ENCODE results near the gene SLC1A6.

Gene SLC1A6

GRCh38 chr19:15010501-15011300 lies 31.0 kb upstream of the SLC1A6 start:
- H3K23ac ChIP-seq (ENCODE audit: low read length), result no peak overlapping the region
- no peaks in the 10 kb centered on the region for H3K36me3 ChIP-seq (ENCODE audit: control insufficient read depth in 1 of 2, insufficient read depth in 2 of 2, low read length in 2 of 2)
- H2BK5ac ChIP-seq (ENCODE audit: low read depth, low read length, poor library complexity), result no peak overlapping the region
- no peak overlapping the region for H2BK12ac ChIP-seq (ENCODE audit: low read length)
- no CpG with 5 or more reads among the region's 73 CpGs for WGBS (ENCODE audit: extremely low coverage, insufficient coverage, insufficient read length)
- no peak overlapping the region for H2AFZ ChIP-seq (ENCODE audit: insufficient read depth, low read length, poor library complexity)
- H3K14ac ChIP-seq (ENCODE audit: low read length), result no peak overlapping the region
- peaks cover 16% of the 10 kb centered on the region for H3K27me3 ChIP-seq (ENCODE audit: insufficient read depth, low read length)
- no peak overlapping the region for H3K18ac ChIP-seq (ENCODE audit: low read length)
- no peak overlapping the region for H3K27ac ChIP-seq (ENCODE audit: low read depth, low read length)
- peaks cover 6% of the 10 kb centered on the region for H3K9me3 ChIP-seq (ENCODE audit: insufficient read depth, low read depth, low read length)
- H3K79me1 ChIP-seq (ENCODE audit: low read length), result no peaks in the 10 kb centered on the region
- H3K4ac ChIP-seq (ENCODE audit: low read depth, low read length), result no peak overlapping the region
- no peak overlapping the region for H2BK120ac ChIP-seq (ENCODE audit: insufficient read depth, low read length, poor library complexity)
- peak overlapping the region; percentile 59 for H3K4me3 ChIP-seq (ENCODE audit: low read depth, low read length)
- peak overlapping the region; percentile 33 for H3K4me2 ChIP-seq (ENCODE audit: low read length)
- no peak overlapping the region for H2AK5ac ChIP-seq (ENCODE audit: low read length)
- no peaks in the 10 kb centered on the region for H3K79me2 ChIP-seq (ENCODE audit: control insufficient read depth, insufficient read depth, low read length, poor library complexity)
- H4K91ac ChIP-seq (ENCODE audit: low read depth, low read length), result no peak overlapping the region
- H3K9ac ChIP-seq (ENCODE audit: low read length), result no peak overlapping the region
- H4K8ac ChIP-seq (ENCODE audit: low read depth, low read length), result no peak overlapping the region
- peak; percentile 63 to 68 for DNase-seq
- H4K12ac ChIP-seq (ENCODE audit: low read depth, low read length), result no peak overlapping the region
- peaks cover 4 to 7% of the 10 kb centered on the region in 2 experiments for H3K4me1 ChIP-seq (ENCODE audit: control insufficient read depth in 1 of 2, insufficient read depth in 2 of 2, low read length in 2 of 2)

GRCh38 chr19:15008308-15008707 lies 28.6 kb upstream of the SLC1A6 start:
- Histone ChIP-seq H3K36me3 (ENCODE audit: control insufficient read depth in 1 of 2, insufficient read depth in 2 of 2, low read length in 2 of 2) (no peaks in the 10 kb centered on the region), H3K9ac (ENCODE audit: low read length) (no peak overlapping the region), H3K4me1 (ENCODE audit: control insufficient read depth in 1 of 2, insufficient read depth in 2 of 2, low read length in 2 of 2) (peaks cover 4 to 7% of the 10 kb centered on the region in 2 experiments), H3K23ac (ENCODE audit: low read length) (no peak overlapping the region), H4K91ac (ENCODE audit: low read depth, low read length) (no peak overlapping the region), H3K27ac (ENCODE audit: low read depth, low read length) (no peak overlapping the region), H3K27me3 (ENCODE audit: insufficient read depth, low read length) (peaks cover 16% of the 10 kb centered on the region), H3K18ac (ENCODE audit: low read length) (no peak overlapping the region), H2AK5ac (ENCODE audit: low read length) (no peak overlapping the region), H3K9me3 (ENCODE audit: insufficient read depth, low read depth, low read length) (peaks cover 7% of the 10 kb centered on the region), H3K4me2 (ENCODE audit: low read length) (no peak overlapping the region), H2AFZ (ENCODE audit: insufficient read depth, low read length, poor library complexity) (no peak overlapping the region), H3K4ac (ENCODE audit: low read depth, low read length) (no peak overlapping the region), H2BK12ac (ENCODE audit: low read length) (no peak overlapping the region), H3K79me2 (ENCODE audit: control insufficient read depth, insufficient read depth, low read length, poor library complexity) (no peaks in the 10 kb centered on the region), H2BK5ac (ENCODE audit: low read depth, low read length, poor library complexity) (no peak overlapping the region), H3K4me3 (ENCODE audit: low read depth, low read length) (no peak overlapping the region), H4K8ac (ENCODE audit: low read depth, low read length) (no peak overlapping the region), H4K12ac (ENCODE audit: low read depth, low read length) (no peak overlapping the region), H3K79me1 (ENCODE audit: low read length) (no peaks in the 10 kb centered on the region), H3K14ac (ENCODE audit: low read length) (no peak overlapping the region), H2BK120ac (ENCODE audit: insufficient read depth, low read length, poor library complexity) (no peak overlapping the region)
- no peak for DNase-seq

GRCh38 chr19:14997981-14998380 lies 18.3 kb upstream of the SLC1A6 start:
- Histone ChIP-seq H3K27me3 (ENCODE audit: insufficient read depth, low read length) (no peaks in the 10 kb centered on the region), H2BK12ac (ENCODE audit: low read length) (no peak overlapping the region), H3K9ac (ENCODE audit: low read length) (no peak overlapping the region), H2BK120ac (ENCODE audit: insufficient read depth, low read length, poor library complexity) (no peak overlapping the region), H4K12ac (ENCODE audit: low read depth, low read length) (no peak overlapping the region), H3K27ac (ENCODE audit: low read depth, low read length) (no peak overlapping the region), H3K23ac (ENCODE audit: low read length) (no peak overlapping the region), H3K79me1 (ENCODE audit: low read length) (no peaks in the 10 kb centered on the region), H3K4me3 (ENCODE audit: low read depth, low read length) (no peak overlapping the region), H4K8ac (ENCODE audit: low read depth, low read length) (no peak overlapping the region), H3K4me1 (ENCODE audit: control insufficient read depth in 1 of 2, insufficient read depth in 2 of 2, low read length in 2 of 2) (no peaks in the 10 kb centered on the region), H2AFZ (ENCODE audit: insufficient read depth, low read length, poor library complexity) (no peak overlapping the region), H3K9me3 (ENCODE audit: insufficient read depth, low read depth, low read length) (peaks cover 5% of the 10 kb centered on the region), H2AK5ac (ENCODE audit: low read length) (no peak overlapping the region), H4K91ac (ENCODE audit: low read depth, low read length) (no peak overlapping the region), H3K79me2 (ENCODE audit: control insufficient read depth, insufficient read depth, low read length, poor library complexity) (no peaks in the 10 kb centered on the region), H3K18ac (ENCODE audit: low read length) (no peak overlapping the region), H3K4ac (ENCODE audit: low read depth, low read length) (no peak overlapping the region), H3K14ac (ENCODE audit: low read length) (no peak overlapping the region), H2BK5ac (ENCODE audit: low read depth, low read length, poor library complexity) (no peak overlapping the region), H3K4me2 (ENCODE audit: low read length) (no peak overlapping the region), H3K36me3 (ENCODE audit: control insufficient read depth in 1 of 2, insufficient read depth in 2 of 2, low read length in 2 of 2) (no peaks in the 10 kb centered on the region)
- DNase-seq, result peak; percentile 43 to 75
- WGBS (ENCODE audit: extremely low coverage, insufficient coverage, insufficient read length), result no CpG with 5 or more reads among the region's 1 CpG

GRCh38 chr19:14992780-14993179 lies 13.1 kb upstream of the SLC1A6 start:
- Histone ChIP-seq H3K23ac (ENCODE audit: low read length) (no peak overlapping the region), H3K79me2 (ENCODE audit: control insufficient read depth, insufficient read depth, low read length, poor library complexity) (no peaks in the 10 kb centered on the region), H3K14ac (ENCODE audit: low read length) (no peak overlapping the region), H2AFZ (ENCODE audit: insufficient read depth, low read length, poor library complexity) (no peak overlapping the region), H3K27me3 (ENCODE audit: insufficient read depth, low read length) (no peaks in the 10 kb centered on the region), H3K36me3 (ENCODE audit: control insufficient read depth in 1 of 2, insufficient read depth in 2 of 2, low read length in 2 of 2) (no peaks in the 10 kb centered on the region), H2BK12ac (ENCODE audit: low read length) (no peak overlapping the region), H3K18ac (ENCODE audit: low read length) (no peak overlapping the region), H2AK5ac (ENCODE audit: low read length) (no peak overlapping the region), H3K9ac (ENCODE audit: low read length) (no peak overlapping the region), H4K8ac (ENCODE audit: low read depth, low read length) (no peak overlapping the region), H4K91ac (ENCODE audit: low read depth, low read length) (no peak overlapping the region), H3K4me2 (ENCODE audit: low read length) (no peak overlapping the region), H2BK5ac (ENCODE audit: low read depth, low read length, poor library complexity) (no peak overlapping the region), H2BK120ac (ENCODE audit: insufficient read depth, low read length, poor library complexity) (no peak overlapping the region), H3K27ac (ENCODE audit: low read depth, low read length) (no peak overlapping the region), H3K9me3 (ENCODE audit: insufficient read depth, low read depth, low read length) (peaks cover 5% of the 10 kb centered on the region), H3K4me1 (ENCODE audit: control insufficient read depth in 1 of 2, insufficient read depth in 2 of 2, low read length in 2 of 2) (no peaks in the 10 kb centered on the region), H3K4ac (ENCODE audit: low read depth, low read length) (no peak overlapping the region), H3K4me3 (ENCODE audit: low read depth, low read length) (no peak overlapping the region), H4K12ac (ENCODE audit: low read depth, low read length) (no peak overlapping the region), H3K79me1 (ENCODE audit: low read length) (no peaks in the 10 kb centered on the region)
- DNase-seq, result no peak
- no CpG with 5 or more reads among the region's 11 CpGs for WGBS (ENCODE audit: extremely low coverage, insufficient coverage, insufficient read length)

All from trophoblast cell (in vitro differentiated cells and primary cell).